Stimulated activated CD8-positive, alpha-beta memory T cell treated with anti-CD3 and anti-CD28 coated beads, Interleukin-15, amount 100 ng/mL, for 1 hour (primary cell): ENCODE data around the gene SPATA9.
"Not testable (repeated sequence)": the region's sequence is repeated elsewhere in the genome, so short reads cannot be mapped to it uniquely, and the experiment has no call there.

Experiments used
- DNase-seq: peaks from one replicate; pipeline ENCODE4 v3.0.0-alpha.2; 2020; ENCODE audit warnings: low read depth

Gene SPATA9

GRCh38 chr5:95644351-95645042 lies 38.3 kb downstream of the SPATA9 start:
- DNase-seq: no peak

- DNase-seq: no peak
Observed at GRCh38 chr5:95643152-95643551, 39.6 kb downstream of the SPATA9 start.

GRCh38 chr5:95641741-95642220 lies 41.0 kb downstream of the SPATA9 start:
- DNase-seq: no peak

- DNase-seq: no peak
Observed at GRCh38 chr5:95638632-95639031, 44.2 kb downstream of the SPATA9 start.

- no peak for DNase-seq
Observed at GRCh38 chr5:95634081-95634480, 48.7 kb downstream of the SPATA9 start.

GRCh38 chr5:95633671-95634070 lies 49.1 kb downstream of the SPATA9 start:
- DNase-seq: no peak

- not testable (repeated sequence) for DNase-seq
Observed at GRCh38 chr5:95632942-95633341, 49.8 kb downstream of the SPATA9 start.

- DNase-seq: peak; percentile 29
Observed at GRCh38 chr5:95631991-95632675, 50.7 kb downstream of the SPATA9 start.

- no peak for DNase-seq
Observed at GRCh38 chr5:95631255-95631958, 51.4 kb downstream of the SPATA9 start.

- no peak for DNase-seq
Observed at GRCh38 chr5:95630394-95630917, 52.3 kb downstream of the SPATA9 start.

GRCh38 chr5:95628933-95629332 lies 53.9 kb downstream of the SPATA9 start:
- no peak for DNase-seq

- DNase-seq: no peak
Observed at GRCh38 chr5:95627971-95628810, 54.6 kb downstream of the SPATA9 start.

- no peak for DNase-seq
Observed at GRCh38 chr5:95626701-95627100, 56.1 kb downstream of the SPATA9 start.

- DNase-seq: no peak
Observed at GRCh38 chr5:95624368-95624767, 58.4 kb downstream of the SPATA9 start.

- DNase-seq: no peak
Observed at GRCh38 chr5:95623706-95624105, 59.1 kb downstream of the SPATA9 start.

- no peak for DNase-seq
Observed at GRCh38 chr5:95621839-95622629, 60.8 kb downstream of the SPATA9 start.

- DNase-seq: no peak
Observed at GRCh38 chr5:95620870-95621838, 61.6 kb downstream of the SPATA9 start.

GRCh38 chr5:95620030-95620869 lies 62.5 kb downstream of the SPATA9 start, which contains the start of gene GPR150:
Gene GPR150, plus strand, starts transcription at chr5:95620087. Its CDS starts 189 bp downstream, at chr5:95620276.
- peak; percentile 15 for DNase-seq
